Gastrocnemius medialis (tissue), 4 donors: Measurements from ENCODE around the gene KLHL11. TPM values are rescaled to one million over a fixed set of nuclear protein-coding genes. Genes with fewer than 3 reads are reported as not detected.
A peak's percentile ranks its signal among the peaks of the same experiment; 100 is the strongest.

Source experiments
- ATAC-seq, 2 donors: fragments of 150-250 bp; one replicate each; pipeline ENCODE4 v1.9.1; 2016
- DNase-seq, 2 donors: peaks; one replicate each; pipeline ENCODE4 v3.0.0-alpha.2; 2019
- H3K27ac ChIP-seq, 4 donors: fragments of 200-600 bp; sonication (generic); 1 replicate in 1 of 4; 2 replicates in 3 of 4; pipeline ENCODE4 v1.5.1; 2016 to 2018; ENCODE audit warnings: mild to moderate bottlenecking in 2 of 4, moderate library complexity in 1 of 4
- H3K27me3 ChIP-seq, 3 donors: fragments of 200-600 bp; sonication (generic) in 2 of 3; 1 replicate in 1 of 3; 2 replicates in 2 of 3; pipeline versions ENCODE4 v1.5.1 to v1.6.0; 2016 to 2019; ENCODE audit warnings: mild to moderate bottlenecking in 1 of 3, moderate library complexity in 1 of 3
- H3K36me3 ChIP-seq, 2 donors: fragments of 200-600 bp; sonication (generic) in 1 of 2; one replicate each; pipeline ENCODE4 v1.5.1; 2017 to 2018
- H3K4me1 ChIP-seq, 2 donors: fragments of 200-600 bp; sonication (generic) in 1 of 2; one replicate each; pipeline ENCODE4 v1.5.1; 2016 to 2017; ENCODE audit warnings: mild to moderate bottlenecking in 2 of 2
- H3K4me3 ChIP-seq, 4 donors: fragments of 200-600 bp; sonication (generic) in 3 of 4; 1 replicate in 1 of 4; 2 replicates in 3 of 4; pipeline ENCODE4 v1.5.1; 2016 to 2019; ENCODE audit warnings: mild to moderate bottlenecking in 2 of 4
- H3K9me3 ChIP-seq, 3 donors: fragments of 200-600 bp; sonication (generic) in 2 of 3; 1 replicate in 1 of 3; 2 replicates in 2 of 3; pipeline ENCODE4 v1.5.1; 2016 to 2019
- POLR2A ChIP-seq, 2 donors: fragments of 450-650 bp; IDR thresholded peaks; one replicate each; pipeline ENCODE4 v1.6.1; 2017; ENCODE audit warnings: antibody characterized with exemption in 2 of 2, mild to moderate bottlenecking in 2 of 2, moderate library complexity in 2 of 2
- in situ Hi-C, 4 donors: fragments of 200-750 bp; cut with MboI; loops; one replicate each; pipeline versions ENCODE4 v1.15.0 to v1.8.0; 2017; ENCODE audit warnings: low sequenced_read_pairs in 4 of 4
- intact Hi-C: fragments of 100-400 bp; cut with DNase I; formaldehyde crosslinking; loops from one replicate; pipeline ENCODE4 v1.15.1; 2023; ENCODE audit warnings: low total_unique reads
- total RNA-seq, 4 donors: library from RNA; depleted of rRNA; stranded (reverse); fragments of >200 nt; gene quantifications; one replicate each; pipeline versions ENCODE4 v1.1.0 to v1.2.3, GENCODE V29; 2016
- TF ChIP-seq, protein P1 (sequence below), 5 experiments: fragments of 450-650 bp in 3 of 5; fragments of 200-600 bp in 2 of 5; sonication (generic) in 2 of 5; IDR thresholded peaks in 4 of 5; conservative IDR thresholded peaks in 1 of 5; 1 replicate in 4 of 5; 2 replicates in 1 of 5; pipeline ENCODE4 v1.5.1; 2016 to 2019; ENCODE audit warnings: antibody characterized with exemption in 5 of 5, mild to moderate bottlenecking in 3 of 5, moderate library complexity in 3 of 5

Gene KLHL11
- total RNA-seq, 4 donors from 2014 or later = 2.2 to 4.7 (median 3.8) TPM

DNA sequence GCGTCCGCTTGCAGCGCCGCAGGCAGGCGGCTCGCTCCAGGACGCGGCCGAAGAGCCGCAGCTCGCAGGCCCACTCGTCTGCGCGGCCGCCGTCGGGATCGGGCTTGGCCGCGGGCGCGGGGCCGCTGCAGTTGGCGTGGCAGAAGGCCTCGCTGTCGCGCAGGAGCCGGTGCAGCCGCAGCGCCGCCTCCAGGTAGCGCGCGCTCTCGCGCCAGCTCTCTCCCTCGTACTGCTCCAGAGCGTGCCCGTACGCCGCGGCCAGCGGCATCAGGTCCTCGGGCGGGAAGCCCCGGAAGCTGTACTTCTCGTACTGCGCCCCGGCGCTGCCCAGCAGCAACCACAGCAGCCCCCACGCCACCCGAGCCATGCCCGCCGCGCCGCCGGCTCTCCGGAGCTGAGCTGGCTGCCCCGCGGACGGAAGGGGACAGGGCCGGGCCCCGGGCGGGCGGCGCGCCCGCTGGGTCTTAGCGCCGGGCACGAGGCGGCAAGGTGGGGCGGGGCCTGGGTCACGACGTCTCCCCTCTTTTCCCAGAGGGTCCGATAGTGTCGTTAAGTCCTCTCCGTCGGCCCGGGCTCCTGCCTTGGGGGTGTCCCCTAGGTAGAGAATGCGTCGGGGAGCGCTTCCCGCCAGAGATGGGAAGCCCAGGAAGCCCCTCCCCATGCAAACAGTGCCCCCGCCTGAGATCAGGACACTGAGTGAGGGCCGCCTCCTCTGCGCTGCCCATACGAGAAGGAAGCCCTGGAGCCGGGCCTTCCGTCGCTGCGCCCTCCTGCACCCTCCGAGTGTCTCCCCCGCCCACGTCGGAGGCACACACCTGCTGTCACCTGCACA lies 53.5 kb downstream of the KLHL11 start, which contains the start of gene P3H4:
TSS of gene P3H4 (minus strand) at position 401 of the 832 bp plus-strand sequence. CDS start at position 367, 34 bp downstream.
- ATAC-seq = peak; percentile 79 to 89
- DNase-seq = peak; percentile 42 to 66
- Histone ChIP-seq H3K27me3 (no peaks in the 10 kb centered on the region), H3K4me1 (peaks cover 4 to 8% of the 10 kb centered on the region in 2 donors), H3K27ac (peak within 1 kb of the TSS; percentile 51 to 63 (median 58)), H3K4me3 (peak within 1 kb of the TSS; percentile 56 to 88 (median 72)), H3K36me3 (no peaks in the 10 kb centered on the region), H3K9me3 (no peaks in the 10 kb centered on the region)
- in situ Hi-C loops = no loop called here
- TF ChIP-seq POLR2A (IDR thresholded peaks at IDR 0.05) = no peak
- TF ChIP-seq, protein P1, sequence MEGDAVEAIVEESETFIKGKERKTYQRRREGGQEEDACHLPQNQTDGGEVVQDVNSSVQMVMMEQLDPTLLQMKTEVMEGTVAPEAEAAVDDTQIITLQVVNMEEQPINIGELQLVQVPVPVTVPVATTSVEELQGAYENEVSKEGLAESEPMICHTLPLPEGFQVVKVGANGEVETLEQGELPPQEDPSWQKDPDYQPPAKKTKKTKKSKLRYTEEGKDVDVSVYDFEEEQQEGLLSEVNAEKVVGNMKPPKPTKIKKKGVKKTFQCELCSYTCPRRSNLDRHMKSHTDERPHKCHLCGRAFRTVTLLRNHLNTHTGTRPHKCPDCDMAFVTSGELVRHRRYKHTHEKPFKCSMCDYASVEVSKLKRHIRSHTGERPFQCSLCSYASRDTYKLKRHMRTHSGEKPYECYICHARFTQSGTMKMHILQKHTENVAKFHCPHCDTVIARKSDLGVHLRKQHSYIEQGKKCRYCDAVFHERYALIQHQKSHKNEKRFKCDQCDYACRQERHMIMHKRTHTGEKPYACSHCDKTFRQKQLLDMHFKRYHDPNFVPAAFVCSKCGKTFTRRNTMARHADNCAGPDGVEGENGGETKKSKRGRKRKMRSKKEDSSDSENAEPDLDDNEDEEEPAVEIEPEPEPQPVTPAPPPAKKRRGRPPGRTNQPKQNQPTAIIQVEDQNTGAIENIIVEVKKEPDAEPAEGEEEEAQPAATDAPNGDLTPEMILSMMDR (IDR thresholded peaks at IDR 0.05 in 4 of 5, conservative IDR thresholded peaks at IDR 0.05 in 1 of 5) = peak; percentile 35 to 80 (median 68)
- intact Hi-C loops = loop anchor here (2.0 kb wide), 2 partner anchors 35 to 53 kb away; partner anchors contain the start of gene KLHL11

DNA sequence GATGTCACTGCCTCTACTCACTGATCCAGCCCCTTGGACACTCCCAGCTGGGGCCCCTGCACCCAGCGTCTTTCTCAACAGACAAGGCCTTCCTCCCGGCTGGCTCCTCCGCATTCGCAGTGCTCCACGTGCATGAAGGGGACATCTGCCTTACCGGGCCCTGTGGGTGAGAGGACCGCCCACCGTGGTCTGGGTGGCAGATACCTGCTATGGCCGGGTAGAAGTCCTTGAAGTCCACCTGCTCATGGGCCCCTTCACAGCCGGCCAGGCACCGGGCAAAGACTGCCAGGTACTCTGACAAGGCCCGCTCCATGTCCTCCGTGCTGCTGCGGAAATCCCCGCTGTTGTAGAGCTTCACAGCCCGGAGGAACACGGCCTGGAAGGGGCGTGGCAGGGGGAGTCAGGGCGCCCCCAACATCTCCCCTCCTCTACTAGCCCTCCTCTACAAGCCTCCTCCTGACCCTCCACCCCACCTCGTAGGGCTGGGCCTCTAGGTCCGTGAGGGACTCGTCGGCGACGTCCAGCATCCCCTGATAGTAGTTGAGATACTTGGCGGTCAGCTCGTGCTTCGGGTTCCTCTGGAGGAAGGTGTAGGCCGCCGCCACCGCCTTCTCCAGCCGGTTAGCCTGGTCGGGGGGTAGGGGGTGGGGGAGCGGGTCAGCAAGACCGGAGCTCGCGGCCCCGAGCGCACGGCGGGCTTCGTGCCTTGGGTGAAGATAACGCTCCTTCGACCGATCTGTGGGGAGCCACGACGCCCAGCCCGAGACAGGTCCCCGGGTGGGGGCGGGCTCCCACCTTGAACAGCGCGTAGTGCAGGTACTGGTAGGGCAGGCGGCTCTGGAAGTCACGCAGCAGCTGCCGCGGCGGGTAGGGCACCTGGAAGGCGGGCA lies 54.3 kb downstream of the KLHL11 start:
- no peak for DNase-seq
- peak overlapping the region; percentile 56 to 88 (median 72) for H3K4me3 ChIP-seq
- H3K36me3 ChIP-seq = no peaks in the 10 kb centered on the region
- peak overlapping the region in 2 of 4 donors; percentile 58 to 59 for H3K27ac ChIP-seq
- H3K9me3 ChIP-seq = no peaks in the 10 kb centered on the region
- TF ChIP-seq POLR2A (IDR thresholded peaks at IDR 0.05) = no peak
- H3K4me1 ChIP-seq = peaks cover 4 to 8% of the 10 kb centered on the region in 2 donors
- H3K27me3 ChIP-seq = no peaks in the 10 kb centered on the region
- in situ Hi-C loops = no loop called here
- intact Hi-C loops = loop anchor here (2.0 kb wide), 2 partner anchors 34 to 54 kb away; partner anchors contain the start of gene KLHL11
- ATAC-seq = peak; percentile 3 to 15

DNA sequence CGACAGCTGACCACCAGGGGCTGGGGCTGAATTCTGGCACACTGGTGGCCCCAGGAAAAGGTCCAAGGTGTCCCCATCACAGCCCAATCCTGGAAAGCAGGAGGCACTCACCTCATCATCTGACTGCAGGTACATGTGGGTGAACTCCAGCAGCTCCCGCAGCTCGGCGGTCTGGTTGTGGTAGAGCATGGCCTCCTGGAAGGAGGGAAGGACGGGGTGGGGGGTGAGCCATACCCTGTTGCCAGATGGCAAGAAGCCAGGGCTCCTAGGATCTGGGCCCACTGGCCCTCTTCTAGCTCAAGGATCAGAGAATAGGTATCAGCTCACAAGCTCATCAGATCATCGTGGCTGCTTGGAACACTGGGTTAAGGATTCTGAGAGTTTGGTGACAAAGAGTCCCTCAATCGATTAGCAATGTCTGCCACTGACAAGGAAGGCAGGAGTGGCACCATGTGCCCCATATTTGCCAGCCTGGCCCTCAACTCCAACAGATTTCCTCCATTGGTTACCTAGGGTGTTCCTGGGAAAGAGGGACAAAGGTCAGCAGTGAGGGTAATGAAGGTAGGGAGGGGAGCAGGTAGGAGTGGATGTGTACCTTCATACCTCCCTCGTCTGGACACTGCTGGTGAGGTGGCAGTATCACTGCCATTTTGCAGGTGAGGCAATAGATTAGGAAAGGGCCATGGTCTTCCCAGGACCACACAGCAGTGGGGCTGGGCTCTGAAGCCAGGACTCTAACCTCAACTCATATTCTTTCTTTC lies 58.4 kb downstream of the KLHL11 start:
- no peak overlapping the region for H3K4me3 ChIP-seq
- H3K36me3 ChIP-seq = no peaks in the 10 kb centered on the region
- no peaks in the 10 kb centered on the region for H3K27me3 ChIP-seq
- in situ Hi-C loops = no loop called here
- peaks cover 0 to under 1% of the 10 kb centered on the region in 2 donors for H3K4me1 ChIP-seq
- TF ChIP-seq, protein P1 (IDR thresholded peaks at IDR 0.05 in 4 of 5, conservative IDR thresholded peaks at IDR 0.05 in 1 of 5) = no peak
- TF ChIP-seq POLR2A (IDR thresholded peaks at IDR 0.05) = no peak
- intact Hi-C loops = no loop called here
- DNase-seq (no peak), ATAC-seq (no peak)
- no peaks in the 10 kb centered on the region for H3K9me3 ChIP-seq
- no peak overlapping the region for H3K27ac ChIP-seq

Other genes starting within 250 kb of the KLHL11 start
- not detected for gene KRT17, start 240.8 kb downstream of the KLHL11 start, total RNA-seq
- gene EIF1, start 176.5 kb downstream of the KLHL11 start, total RNA-seq = 100 to 1,000 TPM; 222 to 842 (median 375) TPM
- not detected for gene GAST, start 153.1 kb downstream of the KLHL11 start, total RNA-seq
- gene HAP1, start 130.8 kb downstream of the KLHL11 start, total RNA-seq = under 1 TPM in 1 of 4 donors, not detected in 3; 0.22 TPM
- gene JUP, start 78.7 kb downstream of the KLHL11 start, total RNA-seq = 100 to 1,000 TPM in 3 of 4 donors, 10 to 100 TPM in 1; 88.8 to 135 (median 113) TPM
- gene P3H4, start 53.5 kb downstream of the KLHL11 start, total RNA-seq = 1 to 10 TPM; 1.8 to 4.0 (median 2.9) TPM
- 10 to 100 TPM in 2 of 4 donors, 1 to 10 TPM in 2; 7.0 to 12.9 (median 9.7) TPM for gene FKBP10, start 52.4 kb downstream of the KLHL11 start, total RNA-seq
- 10 to 100 TPM; 13.8 to 27.6 (median 23.1) TPM for gene NT5C3B, start 29.2 kb downstream of the KLHL11 start, total RNA-seq
- under 1 TPM in 1 of 4 donors, not detected in 3; 0.31 TPM for gene KLHL10, start 27.6 kb downstream of the KLHL11 start, total RNA-seq
- gene ACLY, start 53.5 kb upstream of the KLHL11 start, total RNA-seq = 10 to 100 TPM; 20.8 to 35.0 (median 30.7) TPM
- gene ODAD4, start 65.2 kb upstream of the KLHL11 start, total RNA-seq = 1 to 10 TPM in 1 of 4 donors, under 1 TPM in 2, not detected in 1; 0.13 to 1.3 (median 0.20) TPM
- gene CNP, start 101.4 kb upstream of the KLHL11 start, total RNA-seq = 10 to 100 TPM; 15.1 to 26.2 (median 20.4) TPM
- gene DNAJC7, start 152.0 kb upstream of the KLHL11 start, total RNA-seq = 10 to 100 TPM; 64.4 to 78.9 (median 66.4) TPM
- gene NKIRAS2, start 154.7 kb upstream of the KLHL11 start, total RNA-seq = 10 to 100 TPM; 48.8 to 77.0 (median 63.4) TPM
- gene C17orf113, start 185.2 kb upstream of the KLHL11 start, total RNA-seq = under 1 TPM; 0.13 to 0.86 (median 0.38) TPM
- under 1 TPM in 2 of 4 donors, not detected in 2; 0.26 to 0.78 TPM for gene ZNF385C, start 233.1 kb upstream of the KLHL11 start, total RNA-seq
- gene DHX58, start 247.3 kb upstream of the KLHL11 start, total RNA-seq = 1 to 10 TPM; 1.1 to 4.4 (median 3.1) TPM